Superior temporal gyrus (tissue), 1 donor: Measurements from ENCODE around the gene LMOD2.

Experiments
- DNase-seq: peaks from one replicate; pipeline ENCODE4 v3.0.0-alpha.2; 2016; ENCODE audit errors: extremely low spot score

Gene LMOD2

DNA sequence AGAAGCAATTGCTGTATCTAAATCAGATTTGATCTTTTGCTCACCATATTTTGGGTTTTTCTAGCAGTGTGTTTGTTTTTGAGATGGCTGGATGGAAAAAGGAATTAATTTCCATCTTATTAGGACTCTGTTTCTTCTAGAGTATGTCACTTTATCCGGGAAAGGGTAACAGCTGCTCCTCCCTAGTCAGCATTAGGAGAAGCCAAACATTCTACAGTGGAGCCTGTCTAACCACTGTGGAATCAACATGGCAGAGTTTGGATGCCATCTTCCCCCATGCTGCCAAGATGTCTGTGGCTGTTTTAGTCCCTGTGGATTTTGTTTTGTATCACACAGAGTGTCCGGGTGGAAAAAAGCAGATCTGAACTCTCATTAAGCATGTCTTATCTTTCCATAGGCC is 16.0 kb upstream of the LMOD2 start:
- DNase-seq, result no peak

GRCh38 chr7:123640583-123640982 is 15.1 kb upstream of the LMOD2 start:
- DNase-seq, result no peak

GRCh38 chr7:123641901-123642300 is 13.8 kb upstream of the LMOD2 start:
- DNase-seq, result no peak

- DNase-seq, result no peak
Measured at GRCh38 chr7:123643495-123644441, 11.9 kb upstream of the LMOD2 start.

GRCh38 chr7:123645516-123645915 is 10.2 kb upstream of the LMOD2 start:
- no peak for DNase-seq

DNA sequence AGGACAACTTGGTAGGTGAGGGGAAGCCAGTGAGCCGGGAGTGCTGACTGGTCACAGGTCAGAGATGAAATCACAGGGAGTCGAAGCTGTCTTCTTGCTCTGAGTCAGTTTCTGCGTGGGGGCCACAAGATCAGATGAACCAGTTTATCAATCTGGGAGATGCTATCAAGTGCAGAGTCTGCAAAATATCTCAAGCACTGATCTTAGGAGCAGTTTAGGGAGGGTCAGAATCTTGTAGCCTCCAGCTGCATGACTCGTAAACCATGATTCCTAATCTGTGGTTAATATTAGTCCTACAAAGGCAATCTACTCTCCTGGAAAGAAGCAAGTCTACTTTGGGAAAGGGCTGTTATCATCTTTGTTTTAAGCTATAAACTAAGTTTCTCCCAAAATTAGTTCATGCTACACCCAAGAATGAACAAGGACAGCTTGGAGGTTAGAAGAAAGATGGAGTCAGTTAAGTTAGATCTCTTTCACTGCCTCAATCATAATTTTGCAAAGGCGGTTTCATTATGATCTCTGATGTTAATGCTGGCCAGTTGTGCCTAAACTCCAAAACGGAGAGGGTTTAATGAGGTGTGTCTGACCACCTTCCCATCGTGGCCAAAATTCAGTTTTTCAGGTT is 8.4 kb upstream of the LMOD2 start:
- no peak for DNase-seq

DNA sequence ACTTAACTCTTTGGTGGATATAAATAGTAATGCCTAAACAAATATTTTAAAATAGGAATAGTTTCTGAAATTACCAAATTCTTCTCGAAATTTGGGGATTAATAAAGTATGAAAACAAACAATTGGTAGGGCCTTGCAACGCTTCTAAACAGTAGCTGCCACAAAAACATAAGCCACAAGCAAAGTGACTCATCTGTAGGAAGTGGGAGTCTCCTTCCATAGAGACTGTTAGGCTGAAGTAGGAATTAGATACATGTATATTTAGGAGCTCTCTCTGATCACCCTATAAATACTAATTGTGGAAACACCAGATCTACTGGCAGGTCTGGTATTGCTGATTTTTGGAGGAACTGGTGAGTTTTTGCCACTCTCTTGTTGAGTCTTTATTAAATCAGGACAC is 5.7 kb upstream of the LMOD2 start:
- no peak for DNase-seq

DNA sequence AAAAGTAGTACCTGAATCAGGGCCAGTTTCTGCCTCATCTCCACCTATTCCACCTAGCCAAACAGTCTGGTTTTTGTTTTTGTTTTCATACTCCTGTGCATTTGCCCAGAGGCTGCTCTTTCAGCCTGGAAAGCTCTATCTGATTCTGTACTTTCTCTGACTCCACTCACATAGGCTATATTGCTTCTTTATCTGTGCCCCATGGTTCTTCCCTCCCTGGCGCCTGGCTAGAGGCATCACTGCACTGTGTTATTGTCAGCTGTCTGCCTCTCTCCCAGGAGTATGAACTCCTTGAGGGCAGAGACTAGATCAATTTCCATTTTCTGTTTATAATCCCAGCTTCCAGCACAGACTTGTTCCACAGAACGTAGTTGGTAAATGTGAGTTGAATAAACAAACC is 5.1 kb upstream of the LMOD2 start:
- no peak for DNase-seq

DNA sequence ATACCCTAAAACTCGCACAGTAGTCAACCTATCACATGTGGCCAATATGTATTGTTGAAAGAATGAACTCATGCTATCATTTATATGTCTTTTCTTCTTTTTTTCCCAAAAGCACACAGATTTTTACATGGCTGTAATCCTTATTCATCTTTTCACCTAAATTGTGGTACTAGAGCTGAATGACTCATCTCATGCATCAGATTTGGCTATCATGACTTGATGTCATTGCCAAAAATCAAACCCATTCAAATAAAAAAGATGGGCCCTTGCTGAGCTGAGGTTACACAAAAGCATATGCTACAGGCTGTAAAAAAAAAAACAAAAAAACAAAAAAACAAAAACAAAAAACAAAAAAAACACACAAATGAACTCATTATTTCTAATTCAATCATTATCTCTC is 3.3 kb upstream of the LMOD2 start:
- DNase-seq, result no peak

GRCh38 chr7:123653162-123653561 is 2.5 kb upstream of the LMOD2 start:
- no peak for DNase-seq

DNA sequence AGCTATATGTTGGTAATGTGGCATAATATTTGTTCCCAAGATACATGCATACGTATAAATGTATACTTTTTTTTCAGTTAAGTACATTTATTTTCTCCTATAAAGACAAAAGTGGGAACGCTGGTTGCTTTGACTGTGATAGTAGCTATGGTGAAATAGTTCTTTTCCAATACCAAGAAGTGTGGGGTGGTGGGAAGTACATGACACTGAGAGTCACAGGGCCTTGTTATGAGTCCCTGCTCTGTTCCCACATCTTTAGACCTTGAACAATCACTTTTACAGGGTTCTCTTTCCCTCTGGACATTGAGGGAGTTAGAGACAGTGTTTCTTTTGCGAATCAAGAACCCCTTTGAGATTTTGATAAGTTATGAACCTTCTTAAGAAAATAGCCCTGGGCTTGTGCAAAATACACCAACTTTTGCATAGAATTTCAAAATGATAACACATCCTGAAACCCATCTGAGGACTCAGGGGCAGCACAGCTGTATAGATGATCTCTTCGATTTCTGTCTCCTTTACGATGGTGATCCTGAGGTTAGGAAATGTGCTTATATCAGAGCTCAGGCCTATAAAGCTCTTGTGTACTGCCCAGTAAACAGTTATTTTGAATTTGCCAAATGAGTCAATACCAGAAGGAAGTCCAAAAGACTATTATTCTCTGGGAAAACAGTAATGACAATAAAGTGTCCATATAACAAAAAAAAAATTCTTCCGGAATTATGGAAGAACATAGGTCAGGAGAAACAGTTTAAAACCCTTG is 1.1 kb downstream of the LMOD2 start:
- DNase-seq, result no peak

- DNase-seq, result no peak
Measured at GRCh38 chr7:123657304-123657685, 1.6 kb downstream of the LMOD2 start.

DNA sequence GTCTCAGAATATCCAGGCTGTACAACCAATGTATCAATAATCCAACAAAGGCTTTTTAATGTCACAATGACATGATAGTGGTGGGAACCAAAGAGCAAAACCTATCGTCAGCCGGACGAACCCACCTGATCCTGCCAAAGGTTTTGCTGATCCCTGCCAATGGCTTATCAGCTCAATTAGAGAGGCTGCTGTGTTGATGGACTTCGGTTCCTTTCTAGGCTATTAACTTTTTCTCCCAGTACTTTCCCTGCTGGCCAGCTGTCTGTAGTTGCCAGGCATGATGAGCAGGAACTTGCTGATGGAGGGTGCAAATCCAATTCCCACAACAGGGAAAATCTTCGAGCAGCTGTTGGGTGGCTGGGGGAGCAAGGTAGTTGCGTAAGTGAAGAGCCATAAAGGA is 2.4 kb downstream of the LMOD2 start:
- no peak for DNase-seq

- no peak for DNase-seq
Measured at GRCh38 chr7:123660514-123661354, 5.1 kb downstream of the LMOD2 start.

GRCh38 chr7:123661765-123662164 is 6.1 kb downstream of the LMOD2 start:
- no peak for DNase-seq

GRCh38 chr7:123662293-123662692 is 6.6 kb downstream of the LMOD2 start:
- DNase-seq, result no peak

DNA sequence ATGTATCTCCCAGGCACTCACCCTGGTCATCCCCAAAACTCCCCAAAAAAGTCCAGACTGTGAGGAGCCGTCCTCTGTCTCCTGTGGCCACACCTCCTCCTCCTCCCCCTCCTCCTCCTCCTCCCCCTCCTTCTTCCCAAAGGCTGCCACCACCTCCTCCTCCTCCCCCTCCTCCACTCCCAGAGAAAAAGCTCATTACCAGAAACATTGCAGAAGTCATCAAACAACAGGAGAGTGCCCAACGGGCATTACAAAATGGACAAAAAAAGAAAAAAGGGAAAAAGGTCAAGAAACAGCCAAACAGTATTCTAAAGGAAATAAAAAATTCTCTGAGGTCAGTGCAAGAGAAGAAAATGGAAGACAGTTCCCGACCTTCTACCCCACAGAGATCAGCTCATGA is 7.1 kb downstream of the LMOD2 start:
- no peak for DNase-seq

DNA sequence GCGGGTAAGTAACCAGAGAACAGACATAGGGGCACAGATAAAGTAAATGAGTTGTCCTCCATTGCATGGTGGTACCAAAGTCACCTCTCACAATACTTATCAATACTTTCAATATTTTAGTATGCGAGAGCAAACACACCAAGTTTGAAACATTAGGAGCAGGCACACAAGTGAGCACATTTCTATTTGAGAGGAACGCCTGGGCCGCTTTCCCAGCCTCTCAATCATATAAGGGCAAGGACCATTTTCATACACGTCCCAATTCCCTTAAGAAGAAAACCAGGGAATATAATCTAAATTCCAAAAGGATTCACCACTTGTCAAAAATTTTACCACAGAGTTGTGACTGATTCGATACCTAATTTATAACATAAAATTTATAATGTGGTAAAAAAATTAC is 7.5 kb downstream of the LMOD2 start:
- DNase-seq, result no peak

DNA sequence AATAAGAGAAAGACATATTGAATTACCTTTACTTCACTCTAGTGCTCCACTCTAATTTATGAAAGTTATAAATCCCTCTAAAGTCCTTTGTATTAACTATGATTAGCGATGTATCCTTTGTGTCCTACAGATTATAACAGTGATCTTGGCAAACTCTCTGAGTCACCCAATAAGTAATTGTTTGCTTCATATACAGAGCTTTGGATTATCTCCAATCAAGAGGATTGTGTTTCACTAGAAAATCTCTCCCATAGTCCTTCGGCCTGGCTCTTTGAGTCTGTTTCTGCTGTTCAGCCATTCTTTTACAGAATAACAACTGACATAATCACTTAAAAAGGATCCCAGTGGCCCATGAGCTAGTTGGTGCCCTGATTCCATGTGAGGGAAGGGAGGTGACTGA is 9.5 kb downstream of the LMOD2 start:
- no peak for DNase-seq

GRCh38 chr7:123665896-123666295 is 10.2 kb downstream of the LMOD2 start:
- no peak for DNase-seq

DNA sequence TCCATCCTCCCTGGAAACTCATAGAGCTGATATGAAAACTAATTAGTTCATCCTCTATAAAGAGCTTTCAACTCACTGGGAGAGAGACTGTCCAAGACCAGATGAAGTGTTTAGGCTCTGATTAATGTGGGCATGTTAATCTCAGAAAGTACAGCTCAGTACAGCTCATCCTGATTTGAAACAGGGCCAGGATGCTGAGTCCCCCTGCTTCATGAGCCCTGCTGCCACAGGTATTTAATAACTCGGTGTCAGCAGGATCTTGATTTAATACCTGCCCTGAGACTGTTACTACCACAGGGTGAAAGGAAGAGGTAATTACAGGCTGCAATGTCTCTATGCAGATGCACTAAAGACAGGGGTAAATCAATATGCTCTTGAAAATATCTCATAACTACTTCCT is 10.8 kb downstream of the LMOD2 start:
- DNase-seq, result no peak

GRCh38 chr7:123669485-123669884 is 13.8 kb downstream of the LMOD2 start:
- DNase-seq, result no peak
